ENCODE data around the gene KCNJ16.
A peak's percentile ranks its signal among the peaks of the same experiment; 100 is the strongest.
"Not testable (repeated sequence)": the region's sequence is repeated elsewhere in the genome, so short reads cannot be mapped to it uniquely, and the experiment has no call there.

Gene KCNJ16

DNA sequence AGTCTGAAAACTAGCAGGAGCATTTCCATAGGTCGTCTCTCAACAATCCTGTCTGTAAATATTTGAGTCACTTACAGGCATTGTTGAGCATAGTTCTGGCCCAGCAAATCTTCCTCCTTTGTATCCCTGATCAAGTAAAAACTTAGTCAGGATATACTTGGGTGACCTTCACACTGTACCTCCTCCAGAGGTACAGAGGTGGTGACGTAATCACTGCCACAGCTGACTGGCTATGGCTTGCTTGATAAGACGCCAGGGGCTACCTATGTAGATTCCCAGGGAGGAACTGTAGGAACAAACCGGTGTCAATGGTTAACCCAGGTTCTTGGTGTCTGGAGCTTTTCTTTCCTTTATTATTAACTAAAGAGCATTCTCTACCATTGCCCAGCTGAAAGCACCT, at the start of gene KCNJ16:
TSS of gene KCNJ16 (plus strand) at position 270 of the 400 bp plus-strand sequence. CDS start 56,863 bp downstream, outside the sequence.
- no peak for DNase-seq

DNA sequence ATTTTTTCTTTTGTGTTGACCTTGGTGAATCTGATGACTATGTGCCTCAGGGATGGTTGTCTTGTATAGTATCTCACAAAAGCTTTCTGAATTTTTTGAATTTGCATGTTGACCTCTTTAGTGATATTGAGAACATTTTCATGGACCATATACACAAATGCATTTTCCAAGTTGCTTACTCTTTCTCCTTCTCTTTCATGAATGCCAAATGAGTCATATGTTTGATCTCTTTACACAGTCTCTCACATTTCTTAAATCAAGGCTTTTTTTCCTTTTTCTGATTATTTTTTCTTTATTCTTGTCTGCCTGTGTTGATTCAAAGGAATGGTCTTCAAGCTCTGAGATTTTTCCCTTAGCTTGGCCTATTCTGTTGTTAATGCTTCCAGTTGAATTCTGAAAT, 46.6 kb upstream of the KCNJ16 start:
- DNase-seq, result no peak

DNA sequence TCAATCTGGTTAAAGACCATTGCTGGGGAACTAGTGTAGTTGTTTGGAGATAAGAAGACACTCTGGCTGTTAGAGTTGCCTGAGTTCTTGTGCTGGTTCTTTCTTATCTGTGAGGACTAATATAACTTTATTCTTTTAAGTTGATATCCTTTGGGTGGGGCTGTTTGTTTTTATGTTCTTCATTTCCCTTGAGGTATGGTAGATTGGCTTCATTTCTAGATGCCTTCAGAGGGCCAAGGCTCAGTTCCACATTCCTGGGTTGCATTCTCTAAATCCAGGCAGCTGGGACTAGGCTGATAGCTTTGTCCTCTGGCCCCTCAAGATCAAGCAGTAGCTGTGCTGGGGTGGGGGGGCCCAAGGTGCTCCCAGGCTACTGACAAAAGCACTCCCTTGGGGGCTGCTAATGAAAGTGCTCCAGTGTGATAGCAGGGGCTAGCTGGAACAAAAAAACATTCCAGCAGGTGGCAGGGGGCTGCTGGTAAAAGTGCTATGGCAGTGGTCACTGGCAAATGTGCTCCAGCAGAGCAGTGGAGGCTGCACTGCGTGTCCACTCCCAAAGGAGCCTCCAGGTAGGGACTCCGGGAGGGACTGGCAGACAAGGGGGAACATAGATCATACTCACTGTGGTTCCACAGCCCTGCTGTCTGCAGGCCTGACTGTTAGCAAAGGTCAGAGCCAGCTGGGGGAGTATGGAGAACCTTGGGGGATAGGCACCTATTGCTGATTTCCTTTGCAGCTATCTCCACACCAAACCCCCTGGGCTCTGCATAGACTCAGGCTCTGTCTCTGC, 45.9 kb upstream of the KCNJ16 start:
- no peak for DNase-seq

DNA sequence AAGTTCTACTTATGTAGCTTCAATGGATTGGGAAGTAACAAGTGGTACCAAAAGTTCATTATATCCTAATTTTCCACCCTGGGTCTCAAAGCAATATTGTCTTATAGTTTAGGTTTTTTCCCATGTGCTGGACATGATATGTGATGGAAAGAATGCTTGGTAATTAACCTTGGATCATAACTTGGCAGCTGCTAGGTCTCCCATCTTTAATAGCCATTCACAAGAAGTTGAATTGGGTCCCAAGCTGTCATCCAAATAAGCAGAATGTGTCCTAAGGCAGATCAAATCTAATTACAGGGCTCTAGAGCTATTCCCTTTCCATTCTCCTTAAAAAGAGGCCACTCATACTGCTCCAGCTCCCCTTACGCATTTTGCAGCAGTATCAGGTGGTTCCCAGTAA, 44.7 kb upstream of the KCNJ16 start:
- DNase-seq, result no peak

DNA sequence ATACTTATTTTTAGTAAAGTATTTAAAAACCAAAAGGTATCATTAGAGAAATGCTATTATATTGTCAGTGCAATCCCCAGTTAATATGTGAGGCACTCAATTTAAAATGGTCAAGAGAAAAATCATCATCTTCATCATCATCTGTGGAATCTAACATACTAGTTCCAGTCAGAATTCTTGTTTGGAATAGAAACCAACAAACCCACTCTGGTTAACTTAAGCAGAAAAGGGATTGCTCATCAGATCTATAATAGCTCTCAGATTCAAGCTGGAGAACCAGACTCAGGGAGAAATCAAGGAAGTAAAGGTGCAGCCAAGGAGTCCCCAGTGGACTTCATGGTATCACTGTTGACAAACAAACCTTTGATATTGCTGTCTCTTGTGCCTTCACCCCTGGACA, 43.7 kb upstream of the KCNJ16 start:
- no peak for DNase-seq

DNA sequence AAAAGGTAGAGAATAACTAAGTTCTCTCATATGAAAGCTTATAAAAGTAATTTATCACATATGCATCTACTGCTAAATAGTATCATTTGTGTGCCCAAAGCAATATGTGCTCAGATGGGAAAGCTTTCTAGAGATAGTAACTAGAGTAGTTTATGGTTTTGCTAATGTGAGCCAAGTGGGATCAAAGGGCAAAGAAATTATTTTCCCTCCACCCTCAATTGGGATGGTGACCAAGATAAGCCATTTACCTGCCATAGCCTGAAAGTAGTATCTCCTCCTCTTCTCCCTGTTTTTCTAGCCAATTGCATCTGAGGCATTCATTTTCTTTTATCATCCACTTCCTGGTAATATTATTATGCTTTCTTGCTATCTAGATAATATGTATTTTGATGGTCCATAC, 41.9 kb upstream of the KCNJ16 start:
- DNase-seq, result no peak

DNA sequence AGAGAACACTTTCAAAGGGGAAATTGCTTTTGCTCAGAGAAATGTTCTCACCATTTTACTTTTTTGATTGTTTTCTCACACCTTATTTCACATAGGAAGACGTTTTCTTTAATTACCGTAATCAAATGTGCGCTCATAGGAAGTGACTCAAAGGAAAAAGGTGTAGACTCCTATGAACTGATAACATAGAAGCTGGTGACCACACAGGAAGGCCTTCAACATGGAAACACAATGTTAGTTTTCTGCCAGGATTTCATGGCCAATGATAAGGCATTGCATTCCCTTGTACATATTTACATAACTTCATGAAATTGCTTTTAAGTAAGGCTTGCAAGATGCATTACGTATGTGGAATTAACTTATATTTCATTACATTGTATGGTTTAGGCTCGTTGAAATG, 40.9 kb upstream of the KCNJ16 start:
- DNase-seq, result no peak

DNA sequence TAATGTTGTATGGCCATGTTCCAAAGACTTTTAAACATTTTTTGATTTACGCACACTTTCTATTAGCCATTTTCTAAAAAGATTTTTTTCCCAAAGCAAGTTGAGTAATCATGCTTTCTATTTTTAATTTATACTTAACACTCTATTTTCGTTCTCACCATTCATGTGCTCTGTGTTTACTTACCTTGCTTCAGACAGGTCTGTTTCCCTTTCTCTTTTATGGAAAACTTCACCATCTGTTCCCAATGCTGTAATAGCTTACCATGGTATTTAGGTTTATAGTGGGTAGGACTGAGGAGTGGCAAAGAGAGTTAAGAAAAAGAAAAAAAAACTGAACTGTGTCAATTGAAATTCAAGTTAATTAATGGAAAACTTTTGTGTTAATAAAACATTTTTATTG, 37.5 kb upstream of the KCNJ16 start:
- DNase-seq, result no peak

DNA sequence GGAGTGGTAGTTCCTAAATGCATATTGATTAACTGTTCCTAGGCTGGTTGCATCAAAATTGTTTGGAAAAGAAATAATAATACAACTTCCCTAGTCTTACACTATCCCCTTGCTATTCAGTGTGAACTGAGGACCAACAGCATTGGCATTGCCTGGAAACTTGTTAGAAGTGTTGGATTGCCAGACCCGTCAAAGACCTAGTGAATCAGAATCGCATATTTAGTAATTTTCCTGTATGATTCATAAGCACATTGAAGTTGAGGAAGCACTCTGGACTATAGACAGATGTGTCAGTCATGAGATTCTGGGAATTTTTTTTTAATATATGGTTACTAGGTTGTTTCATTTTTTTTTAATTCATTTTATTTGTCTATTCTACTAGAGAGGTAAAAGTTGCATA, 34.7 kb upstream of the KCNJ16 start:
- DNase-seq, result peak; percentile 87

DNA sequence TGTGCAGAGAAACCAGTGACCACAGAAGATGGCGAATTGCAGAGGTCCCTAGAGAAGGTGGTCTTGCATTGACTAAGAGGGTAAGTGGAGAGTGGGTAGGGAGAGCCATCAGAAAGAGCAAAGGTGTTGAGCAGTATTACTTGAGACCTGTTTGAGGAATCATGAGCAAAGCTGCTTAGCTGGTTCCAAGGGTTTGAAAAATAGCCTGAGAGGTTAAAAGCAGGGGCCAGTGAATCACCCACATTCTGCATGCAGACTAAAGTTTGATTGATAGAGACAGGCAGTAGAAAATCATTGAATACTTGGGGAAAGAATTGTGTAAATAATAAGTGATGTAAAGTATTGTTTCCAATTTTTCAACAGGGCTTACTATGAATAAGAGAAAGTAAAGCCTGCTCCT, 34.0 kb upstream of the KCNJ16 start:
- no peak for DNase-seq

DNA sequence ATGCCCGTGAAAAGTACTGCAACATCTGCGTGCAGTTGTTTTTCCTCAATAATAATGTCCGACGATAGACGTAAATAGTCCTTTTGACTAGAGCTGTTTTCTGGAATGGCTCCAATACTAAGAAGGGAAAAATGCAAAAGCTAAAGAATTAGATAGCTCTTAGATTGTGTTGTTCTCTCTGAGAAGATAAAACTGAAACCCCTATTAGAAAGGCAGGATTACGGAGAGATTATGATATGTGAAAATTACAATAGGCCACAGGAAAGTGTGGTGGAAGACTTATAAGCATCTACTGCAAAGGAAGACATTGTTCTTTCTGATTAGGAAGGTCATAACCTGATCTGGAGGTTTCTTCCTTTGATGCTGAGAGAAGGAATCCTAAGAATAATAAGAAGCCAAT, 33.5 kb upstream of the KCNJ16 start:
- DNase-seq, result no peak

DNA sequence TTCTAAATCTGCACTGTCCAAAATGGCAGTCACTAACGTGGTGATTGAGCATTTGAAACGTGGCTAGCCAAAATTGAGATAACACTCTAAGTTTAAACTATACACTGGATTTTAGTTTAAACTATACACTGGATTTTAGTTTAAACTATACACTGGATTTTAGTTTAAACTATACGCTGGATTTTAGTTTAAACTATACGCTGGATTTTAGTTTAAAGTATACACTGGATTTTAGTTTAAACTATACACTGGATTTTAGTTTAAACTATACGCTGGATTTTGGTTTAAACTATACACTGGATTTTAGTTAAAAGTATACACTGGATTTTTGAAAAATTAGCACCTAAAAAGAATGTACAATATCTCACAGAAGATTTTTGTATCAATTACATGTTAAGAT, 29.2 kb upstream of the KCNJ16 start:
- DNase-seq, result not testable (repeated sequence)

DNA sequence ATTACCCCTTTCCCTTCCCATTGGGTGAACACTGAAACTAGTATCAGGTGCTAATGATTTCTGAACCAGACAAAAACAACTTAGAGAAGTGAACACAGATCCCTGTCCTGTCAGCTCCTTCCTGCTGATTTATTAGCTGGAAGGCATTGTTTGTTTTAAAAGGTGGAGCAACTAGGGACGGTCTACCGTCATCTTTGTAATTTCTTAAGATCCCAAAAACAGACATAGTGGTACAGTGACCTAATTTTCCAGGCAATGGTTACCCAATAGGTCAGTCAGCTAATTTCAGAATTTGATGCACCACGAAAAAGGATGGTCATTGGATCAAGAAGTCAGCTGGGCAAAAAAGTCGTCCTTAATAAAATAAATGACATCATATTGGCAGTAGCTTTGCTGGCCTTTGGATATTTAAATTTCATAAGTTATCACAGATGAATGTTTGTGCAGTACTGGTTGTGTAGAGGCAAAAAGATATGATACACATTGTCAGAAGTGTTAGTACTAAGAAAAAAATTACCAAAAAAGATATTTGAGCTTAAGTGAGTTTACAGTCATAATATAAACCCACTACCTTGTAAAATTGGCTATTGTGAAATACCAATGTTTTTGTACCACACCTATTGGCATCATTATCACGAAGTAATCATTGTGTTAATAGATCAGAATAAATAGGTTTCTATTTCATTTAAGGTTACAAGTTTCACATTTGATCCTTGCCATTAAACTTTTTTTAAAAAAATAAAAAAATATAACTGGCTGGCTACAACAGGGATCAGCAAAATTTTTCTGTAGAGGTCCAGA, 27.2 kb upstream of the KCNJ16 start:
- DNase-seq, result peak; percentile 27

DNA sequence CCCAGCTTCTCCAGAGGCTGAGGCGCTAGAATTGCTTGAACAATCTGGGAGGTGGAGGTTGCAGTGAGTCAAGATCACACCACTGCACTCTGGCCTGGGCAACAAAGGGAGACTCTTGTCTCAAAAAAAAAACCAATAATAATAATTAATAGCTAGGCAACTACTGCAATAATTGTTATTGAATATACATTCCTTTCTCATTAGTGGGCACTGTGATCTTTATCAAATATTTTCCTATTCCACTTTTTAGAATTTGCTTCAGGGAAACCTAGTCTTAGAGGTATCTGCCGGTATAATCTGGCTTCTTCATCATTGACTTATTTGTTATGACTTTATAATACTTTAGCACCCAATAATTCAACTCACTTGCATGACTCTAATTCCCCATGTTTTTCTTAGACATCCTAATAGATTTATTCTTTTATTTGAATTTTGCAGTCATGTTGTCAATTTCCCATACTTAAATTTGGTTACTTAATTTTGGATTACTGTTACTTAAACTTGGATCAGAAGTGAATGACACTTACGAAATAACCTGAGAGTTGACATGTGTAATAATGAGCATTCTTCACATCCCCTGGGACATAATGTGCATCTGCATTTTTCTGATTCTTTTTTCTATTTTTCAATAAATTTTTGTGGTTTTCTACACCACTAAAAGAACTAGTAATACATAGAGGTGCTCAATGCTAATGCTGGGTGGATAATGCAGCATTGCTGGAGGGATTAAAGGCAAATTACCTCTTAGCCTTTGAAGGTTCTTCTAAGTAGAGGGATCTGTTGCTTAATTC, 25.0 kb upstream of the KCNJ16 start:
- no peak for DNase-seq

DNA sequence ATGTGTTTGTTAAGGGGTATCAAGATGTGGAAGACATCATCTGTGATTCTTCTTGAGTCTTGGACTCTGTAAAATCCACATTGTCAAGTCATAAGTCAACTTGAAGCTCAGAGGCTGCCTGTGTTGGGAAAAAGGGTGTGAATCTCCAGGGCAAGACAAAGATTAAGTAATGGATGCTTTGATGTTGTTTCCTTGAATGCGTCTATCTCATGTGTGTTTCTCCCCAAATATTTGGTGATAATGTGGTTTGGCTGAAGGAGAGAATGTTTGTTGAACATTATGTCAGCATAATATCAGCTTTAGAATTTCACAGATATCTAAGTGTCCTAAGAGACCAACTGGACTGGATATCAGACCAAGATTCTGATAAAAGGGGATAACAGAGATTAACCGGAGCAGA, 24.1 kb upstream of the KCNJ16 start:
- no peak for DNase-seq

DNA sequence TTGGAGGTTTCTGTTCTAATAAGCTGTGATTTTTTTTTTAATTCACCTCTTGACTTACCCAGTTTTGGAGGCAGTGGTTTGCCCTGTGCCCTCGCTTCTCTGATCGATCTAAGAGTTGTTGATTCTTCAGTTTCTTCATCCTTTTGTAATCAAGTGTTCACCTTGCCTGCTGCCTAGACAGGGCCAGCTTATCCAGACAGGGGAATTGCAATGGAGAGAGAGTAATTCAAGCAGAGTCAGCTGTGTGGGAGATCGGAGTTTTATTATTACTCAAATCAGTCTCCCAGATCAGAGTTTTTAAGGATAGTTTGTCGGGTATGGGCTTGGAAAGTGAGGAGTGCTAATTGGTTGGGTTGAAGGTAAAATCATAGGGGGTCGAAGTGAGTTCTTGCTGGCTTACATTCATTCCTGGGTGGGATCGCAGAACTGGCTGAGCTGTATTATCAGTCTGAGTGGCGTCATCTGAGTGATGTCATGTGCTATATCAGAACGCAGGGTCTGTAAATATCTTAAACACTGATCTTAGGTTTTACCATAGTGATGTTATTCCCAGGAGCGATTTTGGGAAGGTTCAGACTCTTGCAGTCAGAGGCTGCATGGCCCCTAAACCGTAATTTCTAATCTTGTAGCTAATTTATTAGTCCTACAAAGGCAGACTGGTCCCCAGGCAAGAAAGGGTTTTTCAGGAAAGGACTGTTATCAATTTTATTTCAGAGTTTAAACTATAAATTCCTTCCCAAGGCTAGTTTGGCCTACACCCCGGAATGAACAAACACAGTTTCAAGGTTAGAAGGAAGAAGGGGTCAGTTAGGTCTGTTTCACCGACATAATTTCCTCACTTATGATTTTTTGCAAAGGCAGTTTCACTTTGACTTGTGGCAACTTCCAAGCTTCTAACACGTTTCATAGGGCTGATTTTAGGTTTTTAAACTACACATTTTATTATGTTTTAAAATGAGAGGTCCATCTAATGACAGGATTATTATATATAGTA, 21.5 kb upstream of the KCNJ16 start:
- peak; percentile 18 for DNase-seq

DNA sequence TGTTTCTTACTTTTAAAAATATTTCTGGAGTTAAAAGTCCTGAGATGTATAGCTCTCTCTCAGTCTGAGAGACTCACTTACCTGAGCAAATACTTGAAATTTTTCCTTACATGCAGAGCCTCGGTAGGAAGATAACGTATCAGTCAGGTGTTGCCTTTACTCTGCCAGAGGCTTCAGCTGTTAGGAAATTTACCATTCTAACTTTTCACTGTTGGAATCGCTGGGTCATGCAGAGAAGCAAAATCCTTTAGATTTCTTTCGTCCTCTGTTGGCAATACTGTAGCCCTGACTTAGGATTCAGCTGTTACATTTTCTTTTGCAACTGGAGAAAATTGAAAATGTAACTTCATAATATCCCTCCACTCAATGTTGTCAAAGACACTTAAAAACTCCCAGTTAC, 20.0 kb upstream of the KCNJ16 start:
- no peak for DNase-seq

DNA sequence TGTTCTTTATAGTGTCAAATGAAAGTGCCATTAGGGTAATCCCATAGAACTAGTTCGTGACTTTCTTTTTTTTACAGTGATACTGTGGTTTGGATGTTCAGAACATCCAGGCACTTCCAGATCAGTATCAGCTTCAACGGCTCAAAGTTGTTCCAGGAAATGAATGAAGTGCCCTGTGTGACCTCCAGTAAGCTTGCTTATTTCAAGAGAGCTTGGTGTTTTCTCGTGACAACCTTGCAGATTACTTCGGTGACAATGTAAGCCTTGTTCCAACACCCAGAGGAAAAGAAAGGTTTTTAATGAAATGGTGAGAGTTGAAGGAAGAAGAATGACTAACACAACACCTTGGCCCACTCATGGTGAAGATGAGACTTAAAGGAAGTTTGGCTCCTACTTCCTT, 16.0 kb upstream of the KCNJ16 start:
- DNase-seq, result no peak

DNA sequence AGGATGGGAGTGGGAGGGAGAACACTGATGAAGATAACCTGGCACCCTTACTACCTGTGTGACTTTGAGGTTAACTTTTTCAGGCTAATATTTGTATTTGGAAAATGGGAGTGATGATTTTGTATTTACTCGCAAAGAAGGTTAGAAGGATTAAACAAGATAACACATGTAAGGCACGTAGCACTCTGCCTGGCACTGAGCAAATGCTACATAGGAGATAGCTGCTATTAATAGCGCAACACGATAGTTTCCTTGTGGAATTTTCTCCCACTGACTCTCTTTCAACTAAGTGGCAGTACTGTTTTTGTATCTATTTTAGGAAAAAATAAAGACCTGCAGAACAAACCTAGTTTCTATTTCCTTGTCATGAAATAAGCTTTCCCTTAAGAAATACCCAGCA, 15.4 kb upstream of the KCNJ16 start:
- DNase-seq, result no peak

DNA sequence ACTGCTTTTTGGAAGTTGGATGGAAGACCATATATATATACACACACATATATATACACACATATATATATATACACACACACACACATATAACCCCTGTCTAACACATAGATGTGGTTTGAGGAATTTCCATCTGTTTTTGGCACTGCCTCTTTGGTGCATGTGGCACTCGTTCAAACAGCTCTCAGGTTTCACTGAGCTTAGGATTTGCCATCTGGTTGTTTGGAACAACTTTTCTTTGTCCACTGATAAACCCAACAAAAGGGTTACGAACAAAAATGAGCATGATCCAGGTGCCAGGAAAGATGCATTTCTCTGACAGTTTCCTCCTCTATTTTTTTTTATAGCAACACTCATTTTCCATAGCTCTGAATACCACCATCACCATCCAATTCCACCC, 14.6 kb upstream of the KCNJ16 start:
- DNase-seq, result no peak

DNA sequence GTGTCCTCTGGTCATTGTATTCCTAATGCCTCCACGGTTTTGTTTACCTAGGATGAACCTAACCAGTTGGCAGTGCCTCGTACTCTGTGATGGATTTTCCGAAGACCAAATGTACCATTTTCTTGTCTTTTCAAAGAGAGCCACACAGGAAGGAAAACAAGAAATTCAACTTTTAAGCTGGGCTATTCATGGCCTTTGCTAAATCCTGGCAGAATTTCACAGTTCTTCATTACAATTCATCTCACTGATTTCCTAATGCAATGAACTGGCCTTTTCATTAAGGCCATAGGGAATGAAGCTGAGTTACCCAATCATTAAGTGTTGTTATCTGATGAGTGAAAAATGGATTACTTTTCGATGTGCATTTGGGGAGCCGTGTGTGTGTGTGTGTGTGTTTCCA, 7.9 kb upstream of the KCNJ16 start:
- no peak for DNase-seq

DNA sequence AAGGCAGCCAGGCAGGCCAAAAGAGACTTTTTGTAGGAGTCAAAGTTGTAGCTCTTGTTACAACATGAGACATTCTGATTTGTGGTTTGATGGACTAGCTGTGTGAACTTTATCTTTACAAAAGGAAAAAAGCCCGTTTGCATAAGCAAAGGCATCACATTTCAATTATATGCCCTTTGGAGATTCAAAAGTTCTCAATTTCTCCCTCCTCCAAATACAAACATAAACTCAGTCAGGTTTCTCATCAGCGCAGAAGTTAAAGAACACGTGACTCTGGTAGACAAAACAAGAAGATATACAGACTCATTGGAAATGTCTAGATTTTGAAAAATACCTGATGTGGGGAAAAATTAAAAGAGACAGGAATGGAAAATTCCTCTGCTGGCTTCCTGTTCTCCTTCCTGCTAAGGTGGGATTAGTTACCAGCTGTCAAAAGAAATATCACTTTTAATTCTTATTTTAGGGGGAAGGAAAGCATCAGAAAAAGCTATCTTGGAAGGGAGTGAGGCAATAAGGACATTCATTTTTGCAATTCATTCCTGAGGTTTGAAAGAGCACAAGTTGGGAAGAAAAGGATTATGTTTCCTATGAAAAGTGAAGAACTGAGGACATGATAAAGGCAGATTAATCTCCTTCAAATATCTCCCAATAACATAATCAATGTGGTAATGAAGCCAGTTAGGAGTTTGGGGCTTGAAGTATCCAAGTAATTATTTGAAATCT, 4.6 kb upstream of the KCNJ16 start:
- no peak for DNase-seq

Measured in suppressor macrophage treated with lipopolysaccharide for 4 hours (primary cell).